A673 (cell line): Measurements from ENCODE around the gene ASTN2. TPM values are rescaled to one million over a fixed set of nuclear protein-coding genes. Genes with fewer than 3 reads are reported as not detected.

Experiments used
- BruUV-seq: library from RNA; stranded (reverse); fragments of 400-500 nt; replicated peaks from 2 replicates; lab custom pipeline; 2021; lab: Mats Ljungman, UMichigan
- CTCF ChIA-PET: fragments of 300-600 bp; sonication (Branson Sonifier 250); formaldehyde crosslinking; loops from one replicate; lab custom pipeline; 2022; ENCODE audit warnings: antibody characterized with exemption; lab: Charles Lee
- POLR2A ChIA-PET: fragments of 300-600 bp; sonication (Branson Sonifier 250); formaldehyde crosslinking; loops from one replicate; lab custom pipeline; 2022; ENCODE audit warnings: antibody characterized with exemption; ENCODE audit not compliant: low non-redundant PET; lab: Charles Lee
- DNase-seq: peaks from one replicate; pipeline ENCODE4 v3.0.0-alpha.2; 2015; ENCODE audit warnings: low spot score
- H3K27ac ChIP-seq: fragments of 200-600 bp; sonication (generic); 2 replicates; pipeline ENCODE4 v1.5.1; 2016; ENCODE audit warnings: mixed run types, low read depth, mild to moderate bottlenecking, mixed read lengths, antibody characterized with exemption, low read length; ENCODE audit not compliant: poor library complexity, severe bottlenecking
- H3K27me3 ChIP-seq: fragments of 200-600 bp; sonication (generic); replicated peaks from 2 replicates; pipeline ENCODE4 v1.6.1; 2017; ENCODE audit warnings: mixed run types, low read depth, mild to moderate bottlenecking, mixed read lengths, antibody characterized with exemption, low read length; ENCODE audit not compliant: insufficient read depth, poor library complexity
- H3K36me3 ChIP-seq: fragments of 200-600 bp; sonication (generic); 2 replicates; pipeline ENCODE4 v1.6.1; 2016; ENCODE audit warnings: mixed run types, mild to moderate bottlenecking, mixed read lengths, antibody characterized with exemption, low read length; ENCODE audit not compliant: insufficient read depth, poor library complexity, severe bottlenecking
- H3K4me1 ChIP-seq: fragments of 200-600 bp; sonication (generic); 2 replicates; pipeline ENCODE4 v1.6.1; 2017; ENCODE audit warnings: mixed run types, mild to moderate bottlenecking, mixed read lengths, antibody characterized with exemption, low read length; ENCODE audit not compliant: insufficient read depth, poor library complexity, severe bottlenecking
- H3K4me3 ChIP-seq: fragments of 200-600 bp; sonication (generic); 2 replicates; pipeline ENCODE4 v1.5.1; 2016; ENCODE audit warnings: low read depth, mixed run types, mild to moderate bottlenecking, mixed read lengths, low read length; ENCODE audit not compliant: poor library complexity, severe bottlenecking
- H3K9me3 ChIP-seq: fragments of 200-600 bp; sonication (generic); 2 replicates; pipeline ENCODE4 v1.6.1; 2016; ENCODE audit warnings: mixed run types, low read depth, mild to moderate bottlenecking, mixed read lengths, antibody characterized with exemption, low read length; ENCODE audit not compliant: poor library complexity, severe bottlenecking
- EZH2 ChIP-seq: fragments of 200-600 bp; sonication (generic); IDR thresholded peaks from 2 replicates; pipeline ENCODE4 v1.6.1; 2017; ENCODE audit warnings: borderline replicate concordance, low read depth, mild to moderate bottlenecking, mixed read lengths, antibody characterized with exemption, low read length; ENCODE audit not compliant: poor library complexity, severe bottlenecking
- intact Hi-C: fragments of 100-400 bp; cut with micrococcal nuclease; formaldehyde crosslinking; loops from one replicate; pipeline ENCODE4 v1.10.0; 2022; ENCODE audit not compliant: unreplicated experiment
- total RNA-seq: library from RNA; stranded (reverse); gene quantifications from 2 replicates; pipeline ENCODE4 v1.2.3, GENCODE V29; 2021
- TF ChIP-seq, protein P1 (sequence below): fragments of 300-800, 200-600 bp; sonication (generic); conservative IDR thresholded peaks from 2 replicates; pipeline ENCODE4 v1.5.1; 2017; ENCODE audit warnings: low read depth, mild to moderate bottlenecking, antibody characterized with exemption, low read length, moderate library complexity, mixed read lengths

Gene ASTN2
- total RNA-seq, 1 experiment from 2014 or later: 3.4 TPM

GRCh38 chr9:117204971-117205370 is 209.9 kb downstream of the ASTN2 start:
- no peak for DNase-seq
- Histone ChIP-seq H3K27ac (no peak overlapping the region), H3K4me3 (no peak overlapping the region), H3K27me3 (no peaks in the 10 kb centered on the region), H3K9me3 (no peaks in the 10 kb centered on the region), H3K4me1 (no peaks in the 10 kb centered on the region), H3K36me3 (no peaks in the 10 kb centered on the region)
- no TSS peak for BruUV-seq
- POLR2A ChIA-PET: no interaction called here
- intact Hi-C loops: no loop called here
- CTCF ChIA-PET: no interaction called here
- TF ChIP-seq, protein P1, sequence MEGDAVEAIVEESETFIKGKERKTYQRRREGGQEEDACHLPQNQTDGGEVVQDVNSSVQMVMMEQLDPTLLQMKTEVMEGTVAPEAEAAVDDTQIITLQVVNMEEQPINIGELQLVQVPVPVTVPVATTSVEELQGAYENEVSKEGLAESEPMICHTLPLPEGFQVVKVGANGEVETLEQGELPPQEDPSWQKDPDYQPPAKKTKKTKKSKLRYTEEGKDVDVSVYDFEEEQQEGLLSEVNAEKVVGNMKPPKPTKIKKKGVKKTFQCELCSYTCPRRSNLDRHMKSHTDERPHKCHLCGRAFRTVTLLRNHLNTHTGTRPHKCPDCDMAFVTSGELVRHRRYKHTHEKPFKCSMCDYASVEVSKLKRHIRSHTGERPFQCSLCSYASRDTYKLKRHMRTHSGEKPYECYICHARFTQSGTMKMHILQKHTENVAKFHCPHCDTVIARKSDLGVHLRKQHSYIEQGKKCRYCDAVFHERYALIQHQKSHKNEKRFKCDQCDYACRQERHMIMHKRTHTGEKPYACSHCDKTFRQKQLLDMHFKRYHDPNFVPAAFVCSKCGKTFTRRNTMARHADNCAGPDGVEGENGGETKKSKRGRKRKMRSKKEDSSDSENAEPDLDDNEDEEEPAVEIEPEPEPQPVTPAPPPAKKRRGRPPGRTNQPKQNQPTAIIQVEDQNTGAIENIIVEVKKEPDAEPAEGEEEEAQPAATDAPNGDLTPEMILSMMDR: no peak
- TF ChIP-seq EZH2: no peak

DNA sequence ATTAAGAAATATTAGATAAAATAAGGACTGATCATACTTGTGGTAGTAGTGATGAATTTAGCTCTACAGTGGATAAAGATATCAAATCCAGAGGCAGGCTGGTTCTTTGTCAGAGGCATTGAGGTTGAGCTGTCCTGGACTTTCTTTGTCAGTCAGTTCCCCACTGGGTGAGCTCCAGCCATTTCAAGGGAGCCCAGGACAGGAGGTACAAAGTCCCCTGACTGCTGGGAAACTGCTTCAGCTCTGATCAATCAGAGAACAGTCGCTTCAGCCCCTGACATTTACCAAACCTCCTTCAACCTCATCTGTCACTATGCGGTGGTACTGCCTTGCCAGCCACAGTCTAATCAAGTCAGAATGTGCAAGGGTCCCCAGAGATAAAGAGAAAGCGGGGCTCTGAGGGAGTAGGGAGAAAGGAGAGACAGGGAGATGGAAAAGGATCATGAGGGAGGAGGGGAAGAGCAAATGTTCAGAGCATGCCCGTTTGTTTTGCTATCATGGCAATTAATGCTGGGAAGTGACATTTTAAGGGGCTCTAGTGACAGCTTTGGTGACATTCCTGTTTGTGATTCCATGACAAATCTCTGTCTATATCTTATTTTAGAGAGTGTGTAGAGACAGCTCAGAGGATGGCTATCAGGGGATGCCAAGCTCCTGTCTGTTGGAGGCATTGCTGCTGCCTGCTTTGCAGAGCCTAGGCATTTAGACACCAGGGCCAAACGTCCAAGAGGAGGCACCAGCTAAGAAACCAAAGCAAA is 223.2 kb downstream of the ASTN2 start:
- POLR2A ChIA-PET: no interaction called here
- H3K4me1 ChIP-seq: no peaks in the 10 kb centered on the region
- TF ChIP-seq, protein P1: no peak
- no peak for TF ChIP-seq EZH2
- no TSS peak for BruUV-seq
- no peak overlapping the region for H3K4me3 ChIP-seq
- intact Hi-C loops: no loop called here
- no peak overlapping the region for H3K27ac ChIP-seq
- no peaks in the 10 kb centered on the region for H3K36me3 ChIP-seq
- H3K27me3 ChIP-seq: peaks cover 4% of the 10 kb centered on the region
- CTCF ChIA-PET: interaction anchor here (0.6 kb wide), 1 partner anchor 1079 kb away, joined by 3 read pairs; no protein-coding TSS in a partner anchor
- no peaks in the 10 kb centered on the region for H3K9me3 ChIP-seq
- DNase-seq: no peak

GRCh38 chr9:117189121-117189520 is 225.7 kb downstream of the ASTN2 start:
- Histone ChIP-seq H3K27me3 (peaks cover 4% of the 10 kb centered on the region), H3K4me3 (no peak overlapping the region), H3K27ac (no peak overlapping the region), H3K4me1 (peaks cover 3% of the 10 kb centered on the region), H3K36me3 (no peaks in the 10 kb centered on the region), H3K9me3 (no peaks in the 10 kb centered on the region)
- no TSS peak for BruUV-seq
- ChIA-PET POLR2A (no interaction called here), CTCF (no interaction called here)
- TF ChIP-seq EZH2: no peak
- TF ChIP-seq, protein P1: no peak
- DNase-seq: no peak
- intact Hi-C loops: no loop called here
